ENCODE data around the gene RNASE12.

The RNASE12 gene

DNA sequence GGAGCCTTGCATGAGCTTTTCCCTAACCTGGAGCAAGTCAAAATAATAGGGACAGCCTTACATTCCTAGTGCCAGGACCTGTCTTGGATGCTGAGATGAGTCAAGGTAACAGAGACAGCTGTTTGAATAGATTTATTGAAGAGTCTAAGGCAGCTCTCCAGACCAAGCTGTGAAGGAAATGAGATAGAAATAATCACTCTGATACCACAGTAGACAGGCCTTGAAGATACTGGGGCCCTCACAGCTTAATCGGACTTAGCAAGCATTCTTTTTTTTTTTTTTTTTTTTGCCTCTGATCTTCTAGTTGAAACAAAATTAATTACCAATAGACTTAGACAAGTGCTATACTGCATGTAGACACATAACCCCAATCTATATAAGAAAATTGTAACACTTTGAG lies 27.2 kb downstream of the RNASE12 start:
- TF ChIP-seq, protein P1, sequence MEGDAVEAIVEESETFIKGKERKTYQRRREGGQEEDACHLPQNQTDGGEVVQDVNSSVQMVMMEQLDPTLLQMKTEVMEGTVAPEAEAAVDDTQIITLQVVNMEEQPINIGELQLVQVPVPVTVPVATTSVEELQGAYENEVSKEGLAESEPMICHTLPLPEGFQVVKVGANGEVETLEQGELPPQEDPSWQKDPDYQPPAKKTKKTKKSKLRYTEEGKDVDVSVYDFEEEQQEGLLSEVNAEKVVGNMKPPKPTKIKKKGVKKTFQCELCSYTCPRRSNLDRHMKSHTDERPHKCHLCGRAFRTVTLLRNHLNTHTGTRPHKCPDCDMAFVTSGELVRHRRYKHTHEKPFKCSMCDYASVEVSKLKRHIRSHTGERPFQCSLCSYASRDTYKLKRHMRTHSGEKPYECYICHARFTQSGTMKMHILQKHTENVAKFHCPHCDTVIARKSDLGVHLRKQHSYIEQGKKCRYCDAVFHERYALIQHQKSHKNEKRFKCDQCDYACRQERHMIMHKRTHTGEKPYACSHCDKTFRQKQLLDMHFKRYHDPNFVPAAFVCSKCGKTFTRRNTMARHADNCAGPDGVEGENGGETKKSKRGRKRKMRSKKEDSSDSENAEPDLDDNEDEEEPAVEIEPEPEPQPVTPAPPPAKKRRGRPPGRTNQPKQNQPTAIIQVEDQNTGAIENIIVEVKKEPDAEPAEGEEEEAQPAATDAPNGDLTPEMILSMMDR (IDR thresholded peaks at IDR 0.05; ENCODE audit: low read depth, low read length, missing control alignments): no peak
- no peak for DNase-seq (ENCODE audit: extremely low read depth, low read depth)
- H3K4me3 ChIP-seq (replicated peaks; ENCODE audit: low read depth, low read length): no peak overlapping the region

DNA sequence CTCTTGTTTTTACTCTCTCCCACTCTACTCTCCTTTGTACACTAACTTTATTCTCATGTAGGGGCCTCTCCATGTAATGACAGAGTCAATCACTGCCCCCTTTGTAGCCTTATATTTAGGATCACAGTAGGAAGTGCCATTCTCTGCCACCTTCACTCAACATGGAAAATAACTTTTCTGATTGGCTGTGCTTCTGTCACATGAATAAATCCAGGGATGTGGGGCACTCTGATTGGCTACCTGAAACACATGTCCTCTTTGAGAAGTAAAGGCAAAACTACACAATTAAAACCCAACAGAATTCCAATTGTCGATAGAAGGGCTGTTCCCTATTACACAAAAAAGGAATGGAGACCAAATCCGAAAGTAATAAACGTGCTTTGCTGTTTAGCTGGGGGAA lies 30.2 kb downstream of the RNASE12 start, which contains the start of gene RNASE9:
Gene RNASE9, minus strand, starts transcription at position 87 of the 400 bp plus-strand sequence.
- DNase-seq (ENCODE audit: extremely low read depth, low read depth): no peak
- TF ChIP-seq, protein P1 (IDR thresholded peaks at IDR 0.05; ENCODE audit: low read depth, low read length, missing control alignments): no peak
- H3K4me3 ChIP-seq (replicated peaks; ENCODE audit: low read depth, low read length): no peak within 1 kb of the TSS

DNA sequence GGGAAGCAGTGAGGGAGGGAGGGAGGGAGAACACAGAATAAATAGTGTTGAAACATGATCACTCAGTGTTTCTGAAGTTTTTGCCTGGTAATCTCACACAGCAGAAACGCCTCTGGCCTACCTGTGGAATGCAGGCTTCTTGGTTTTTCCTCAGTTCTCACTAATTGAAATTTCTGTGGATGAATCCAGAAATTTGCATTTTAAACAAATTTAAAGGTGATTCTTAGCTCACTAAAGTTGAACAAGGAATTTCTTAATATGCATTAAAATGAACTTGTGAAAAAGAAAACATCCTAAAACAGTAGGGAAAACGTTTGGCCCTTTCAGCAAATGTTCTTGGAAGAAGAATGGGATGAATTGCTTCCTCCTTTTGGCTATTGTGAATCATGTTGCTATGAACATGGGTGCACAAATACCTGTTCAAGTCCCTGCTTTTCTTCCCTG lies 31.7 kb downstream of the RNASE12 start:
- H3K4me3 ChIP-seq (replicated peaks; ENCODE audit: low read depth, low read length): no peak overlapping the region
- no peak for DNase-seq (ENCODE audit: extremely low read depth, low read depth)
- TF ChIP-seq, protein P1 (IDR thresholded peaks at IDR 0.05; ENCODE audit: low read depth, low read length, missing control alignments): no peak

DNA sequence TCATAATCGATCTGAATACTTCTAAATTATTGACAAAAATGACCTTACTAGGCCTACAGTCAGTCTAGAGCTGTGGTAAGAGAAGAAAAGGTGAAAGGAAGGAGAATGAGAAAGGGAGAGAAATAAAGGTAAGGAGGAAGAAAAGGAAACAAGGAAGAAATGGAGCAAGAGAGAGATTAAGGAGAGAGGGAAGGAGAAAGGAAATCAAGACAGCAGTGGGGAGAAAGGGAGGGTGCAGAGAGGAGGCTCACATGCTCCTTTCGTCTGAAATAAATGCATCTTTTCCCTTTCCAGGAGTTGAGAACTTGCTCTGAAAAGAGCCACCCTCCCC lies 34.0 kb downstream of the RNASE12 start:
- H3K4me3 ChIP-seq (replicated peaks; ENCODE audit: low read depth, low read length): no peak overlapping the region
- TF ChIP-seq, protein P1 (IDR thresholded peaks at IDR 0.05; ENCODE audit: low read depth, low read length, missing control alignments): no peak
- no peak for DNase-seq (ENCODE audit: extremely low read depth, low read depth)

DNA sequence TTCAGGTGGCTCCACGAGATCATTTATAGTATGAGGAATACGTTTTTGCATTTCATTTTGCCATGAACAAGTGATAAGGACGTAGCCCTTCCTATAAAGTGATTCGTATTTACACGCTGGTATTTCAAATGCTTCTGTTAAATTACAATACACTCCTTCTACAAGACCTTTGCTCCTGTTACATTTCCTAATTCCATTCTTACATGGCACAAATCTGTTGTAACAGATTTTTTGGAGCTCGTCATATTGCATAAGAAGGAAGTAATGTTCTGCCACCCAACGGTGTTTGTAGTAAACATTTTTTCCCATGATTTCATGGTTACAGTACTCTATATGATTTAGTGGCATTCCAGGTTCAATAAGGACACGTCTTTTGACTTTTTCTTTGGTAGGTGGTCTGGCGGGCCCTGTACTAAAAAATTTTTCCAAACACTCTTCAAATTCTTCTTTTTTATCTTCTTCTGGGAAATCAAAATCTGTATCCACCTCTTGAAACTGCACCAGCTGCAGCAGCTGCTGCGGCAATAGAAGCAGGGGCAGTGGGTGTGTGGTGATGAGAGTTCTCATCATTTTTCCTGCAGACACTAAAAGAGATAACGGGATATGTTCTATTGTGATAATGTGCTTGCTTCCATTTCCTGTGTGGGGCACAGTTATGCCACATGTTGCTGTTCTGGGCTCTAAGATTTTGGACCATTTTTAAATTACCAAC lies 34.5 kb downstream of the RNASE12 start:
- no peak for DNase-seq (ENCODE audit: extremely low read depth, low read depth)
- TF ChIP-seq, protein P1 (IDR thresholded peaks at IDR 0.05; ENCODE audit: low read depth, low read length, missing control alignments): no peak
- H3K4me3 ChIP-seq (replicated peaks; ENCODE audit: low read depth, low read length): no peak overlapping the region

DNA sequence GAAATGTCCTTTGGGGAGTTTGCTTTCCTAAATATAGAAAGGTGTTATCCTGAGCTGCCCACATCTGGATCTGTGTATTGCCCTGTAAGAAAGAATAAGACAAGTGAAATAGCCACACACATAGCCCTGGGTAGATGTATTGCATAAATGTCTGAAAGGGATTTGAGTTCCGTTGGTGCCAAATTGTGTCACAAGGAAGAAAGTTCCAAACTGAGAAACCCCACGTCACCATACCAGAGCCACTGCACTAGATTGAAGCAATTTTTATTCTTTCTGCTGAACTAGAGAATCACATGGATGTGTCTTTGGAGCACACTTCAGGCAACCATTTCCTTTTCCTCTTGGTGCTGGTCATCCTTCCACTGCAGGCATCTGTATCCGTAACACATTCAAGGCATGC lies 35.3 kb downstream of the RNASE12 start:
- TF ChIP-seq, protein P1 (IDR thresholded peaks at IDR 0.05; ENCODE audit: low read depth, low read length, missing control alignments): no peak
- H3K4me3 ChIP-seq (replicated peaks; ENCODE audit: low read depth, low read length): no peak overlapping the region
- DNase-seq (ENCODE audit: extremely low read depth, low read depth): no peak

DNA sequence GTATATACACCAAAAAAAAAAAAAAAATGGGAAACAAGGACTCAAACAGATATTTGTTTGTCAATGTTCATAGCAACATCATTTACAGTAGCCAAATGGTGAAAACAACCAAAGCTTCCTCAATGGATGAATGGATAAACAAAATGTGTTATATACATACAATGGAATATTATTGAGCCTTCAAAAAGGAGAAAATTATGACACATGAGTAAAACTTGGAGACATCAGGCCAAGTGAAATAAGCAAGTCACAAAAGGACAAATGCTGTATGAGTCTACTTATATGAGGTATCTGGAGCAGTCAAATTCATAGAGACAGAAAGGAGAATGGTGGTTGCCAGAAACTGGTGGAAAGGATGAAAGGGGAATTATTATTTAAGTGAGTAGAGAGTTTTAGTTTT lies 38.2 kb downstream of the RNASE12 start:
- DNase-seq (ENCODE audit: extremely low read depth, low read depth): no peak
- TF ChIP-seq, protein P1 (IDR thresholded peaks at IDR 0.05; ENCODE audit: low read depth, low read length, missing control alignments): no peak
- no peak overlapping the region for H3K4me3 ChIP-seq (replicated peaks; ENCODE audit: low read depth, low read length)
